GM21619 (cell line): ENCODE data around the gene UNKL.

ENCODE experiments used
- ATAC-seq: cut with Tn5 transposase; IDR thresholded peaks from one replicate; pipeline ENCODE4 v1.9.1; 2021; ENCODE audit not compliant: unreplicated experiment

The UNKL gene

DNA sequence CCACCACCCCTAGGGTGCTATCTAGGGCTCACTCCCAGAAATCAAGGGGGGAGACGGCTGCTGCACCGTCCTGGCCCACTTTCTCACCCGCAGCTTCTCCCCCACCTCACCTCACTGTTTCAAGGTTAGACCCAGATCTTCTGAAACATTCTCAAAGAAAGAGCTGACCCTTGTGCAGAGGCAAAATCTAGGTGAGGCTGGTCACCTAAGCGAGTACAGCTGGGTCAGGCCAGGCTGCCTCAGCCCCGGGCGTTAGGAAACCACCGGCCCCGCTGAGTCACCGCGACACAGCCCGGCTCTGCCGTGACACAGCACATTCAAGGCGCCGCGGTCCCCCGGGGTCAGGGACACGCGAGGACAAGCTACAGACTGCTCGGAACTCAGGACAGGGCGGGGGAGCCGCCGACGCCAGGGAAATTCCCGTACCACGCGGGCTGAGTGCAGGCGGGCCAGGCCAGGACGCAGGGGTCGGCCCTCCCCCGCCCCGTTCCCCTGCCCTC is 35.6 kb downstream of the UNKL start:
- peak; percentile 53 for ATAC-seq

DNA sequence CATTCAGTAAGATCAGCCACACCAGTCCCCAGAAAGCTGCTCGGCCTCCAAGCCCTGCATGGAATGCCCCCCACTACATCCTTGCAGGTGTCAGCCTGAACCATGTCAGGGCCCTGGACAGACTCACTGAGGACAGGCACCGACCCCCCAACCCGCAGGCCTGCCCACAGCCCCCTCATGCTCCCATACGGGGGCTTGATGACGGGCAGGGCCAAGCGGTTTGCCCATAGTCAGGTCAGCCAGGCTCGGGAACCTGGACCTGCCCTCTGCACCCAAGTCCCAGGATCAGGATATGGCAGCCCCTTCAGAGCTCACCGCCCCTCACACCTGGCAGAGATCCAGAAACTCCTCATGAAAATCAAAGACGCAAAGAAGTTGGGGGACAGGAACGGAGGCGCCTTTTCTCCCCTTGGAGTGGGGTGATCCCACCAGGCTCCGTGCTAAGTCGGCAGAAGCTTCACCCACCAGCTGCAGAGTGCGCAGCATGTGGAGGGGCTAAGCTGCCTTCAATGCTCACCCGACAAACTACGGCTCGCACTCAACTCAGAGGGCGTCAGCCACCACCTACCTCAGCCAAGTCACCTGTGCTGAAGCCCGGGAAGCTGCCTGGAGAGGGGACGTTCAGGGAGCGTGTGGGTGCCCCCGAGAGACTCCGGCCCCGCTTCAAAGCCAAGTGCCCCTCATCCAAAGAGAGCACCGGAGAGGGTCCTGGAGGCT is 36.3 kb downstream of the UNKL start:
- no peak for ATAC-seq

DNA sequence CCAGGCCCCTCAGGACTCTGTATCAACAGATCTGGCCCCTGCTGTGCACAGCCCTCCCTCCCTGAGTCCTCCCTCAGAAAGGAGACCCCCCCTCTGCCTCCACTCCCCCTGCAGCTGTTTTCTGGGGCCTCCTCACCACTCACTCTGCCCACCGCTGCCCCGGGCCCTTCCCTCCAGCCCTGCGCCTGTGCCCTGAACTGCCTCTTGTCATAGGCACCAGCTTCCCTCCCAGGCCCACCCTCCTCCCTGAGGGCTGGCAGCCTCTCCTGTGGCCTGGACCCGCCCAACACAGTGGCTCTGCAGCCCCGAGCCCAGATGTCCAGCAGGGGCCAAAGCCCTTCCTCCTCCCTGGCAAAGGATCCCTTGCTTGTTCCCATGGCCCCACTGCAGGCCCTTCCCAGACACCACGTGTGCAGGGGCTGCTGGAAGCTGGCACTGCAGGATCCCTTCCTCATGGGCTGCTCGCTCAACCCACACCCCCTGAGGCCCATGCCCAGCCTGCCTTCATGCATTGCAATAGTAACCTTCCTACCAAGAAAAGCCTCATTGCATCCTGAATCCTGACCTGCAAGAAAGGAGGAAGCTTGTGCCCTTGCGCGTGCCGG is 37.0 kb downstream of the UNKL start:
- ATAC-seq: no peak

DNA sequence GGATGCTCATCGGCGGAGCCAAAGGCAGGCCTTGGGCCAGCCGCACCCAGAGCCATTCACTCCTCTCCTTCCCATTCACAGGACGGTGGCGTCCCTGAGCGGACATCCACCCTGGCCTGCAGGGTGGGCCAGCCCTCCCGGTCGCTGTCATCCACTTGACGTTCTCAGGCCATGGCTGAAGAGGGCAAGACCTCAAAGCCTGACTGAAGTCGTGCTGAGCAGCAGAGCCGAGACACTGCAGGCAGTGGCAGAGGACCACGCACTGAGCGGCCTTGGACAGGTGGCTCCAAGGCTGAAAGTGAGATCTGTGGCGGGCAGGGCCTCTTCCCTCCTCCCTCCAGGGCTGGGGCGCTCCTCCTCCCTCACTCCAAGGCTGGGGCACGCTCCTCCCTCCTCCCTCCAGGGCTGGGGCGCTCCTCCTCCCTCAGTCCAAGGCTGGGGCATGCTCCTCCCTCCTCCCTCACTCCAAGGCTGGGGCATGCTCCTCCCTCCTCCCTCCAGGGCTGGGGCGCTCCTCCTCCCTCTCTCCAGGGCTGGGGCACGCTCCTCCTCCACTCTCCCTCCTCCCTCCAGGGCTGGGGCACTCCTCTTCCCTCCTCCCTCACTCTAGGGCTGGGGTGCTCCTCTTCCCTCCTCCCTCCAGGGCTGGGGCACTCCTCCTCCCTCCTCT is 38.6 kb downstream of the UNKL start:
- ATAC-seq: no peak

DNA sequence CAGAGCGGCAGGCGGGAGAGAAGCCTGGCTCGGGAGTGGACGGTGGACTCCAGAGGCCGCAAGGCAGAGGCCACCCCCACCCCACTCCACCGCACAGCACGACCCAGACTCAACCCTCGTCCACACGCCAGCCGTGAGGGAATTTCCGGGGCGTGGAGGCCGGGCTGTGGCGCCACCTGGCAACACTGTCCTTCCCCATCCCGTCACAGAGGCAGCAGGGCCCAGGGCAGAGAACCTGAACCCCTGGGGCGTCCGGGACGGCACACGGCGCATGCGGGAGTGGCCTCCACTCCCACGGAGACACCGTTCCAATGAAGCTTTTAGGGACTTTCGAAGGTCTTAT is 39.2 kb downstream of the UNKL start:
- ATAC-seq: no peak

DNA sequence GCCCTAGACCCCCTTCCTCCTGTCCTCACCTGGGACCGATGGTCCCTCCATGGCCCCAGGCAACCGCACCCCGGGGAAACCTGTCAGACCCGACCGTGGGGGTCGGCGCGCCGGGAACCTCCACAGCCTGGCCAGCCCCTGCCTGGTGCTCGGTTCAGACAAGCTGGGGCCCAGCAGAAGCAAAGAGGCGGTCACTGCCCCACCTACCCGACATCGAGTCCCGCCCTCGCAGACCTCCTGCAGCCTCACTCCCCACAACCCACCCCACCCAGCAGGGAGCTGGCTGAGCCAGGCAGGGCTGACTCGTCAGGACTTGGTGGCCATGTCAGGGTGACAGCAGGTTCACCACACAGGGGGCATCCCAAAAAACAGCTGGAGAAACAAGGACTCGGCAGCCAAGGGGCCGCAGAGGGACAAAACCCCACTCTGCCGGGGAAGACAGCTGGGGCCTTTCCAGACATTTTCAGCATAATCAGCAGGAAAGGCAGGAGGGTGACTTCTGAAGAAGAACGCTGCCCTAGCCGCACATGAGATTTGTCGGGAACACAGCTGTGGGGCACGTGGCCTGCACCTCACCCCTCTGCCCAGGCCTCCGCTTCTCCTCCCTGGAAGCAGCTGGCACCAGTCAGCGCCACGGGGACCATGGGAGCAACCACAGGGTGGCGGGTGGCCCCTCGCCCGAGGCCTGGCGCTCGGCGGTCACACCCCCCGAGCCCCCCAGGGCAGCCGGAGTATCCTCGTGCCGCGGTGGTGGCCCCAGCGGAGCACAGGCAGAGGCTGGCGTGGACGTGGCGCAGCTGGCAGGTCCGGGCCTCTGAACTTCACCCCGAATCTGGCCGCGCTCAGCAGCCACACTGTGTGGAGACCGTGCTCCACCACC is 39.8 kb downstream of the UNKL start:
- no peak for ATAC-seq

DNA sequence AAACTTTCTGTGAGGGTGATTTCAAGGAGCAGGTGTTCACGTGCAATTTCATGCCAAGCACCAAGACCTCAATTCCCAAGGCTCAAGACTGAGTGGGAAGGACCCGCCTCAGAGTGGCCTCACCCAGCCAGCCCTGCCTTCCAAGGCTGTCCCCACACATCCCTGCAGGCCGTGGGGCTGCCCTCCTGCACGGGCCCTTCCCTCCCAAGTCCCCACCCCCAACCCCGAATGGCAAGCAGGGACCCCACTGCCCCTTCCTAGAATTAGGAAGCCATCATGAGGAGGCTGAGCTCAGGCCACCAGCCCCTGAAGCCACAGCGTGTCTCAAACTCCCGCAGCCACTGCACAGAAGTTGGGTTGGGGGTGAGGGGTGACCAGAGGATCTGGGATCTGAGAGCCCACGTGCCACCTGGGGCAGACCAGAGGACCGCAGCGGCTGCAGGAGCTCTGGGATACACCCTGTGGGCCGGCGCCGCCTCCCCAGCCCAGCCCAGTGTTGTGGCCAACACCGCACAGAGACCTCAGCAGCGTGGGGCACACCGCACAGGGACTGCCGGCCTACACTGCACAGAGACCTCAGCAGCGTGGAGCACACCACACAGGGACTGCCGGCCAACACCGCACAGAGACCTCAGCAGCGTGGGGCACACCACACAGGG is 42.1 kb downstream of the UNKL start:
- ATAC-seq: no peak

DNA sequence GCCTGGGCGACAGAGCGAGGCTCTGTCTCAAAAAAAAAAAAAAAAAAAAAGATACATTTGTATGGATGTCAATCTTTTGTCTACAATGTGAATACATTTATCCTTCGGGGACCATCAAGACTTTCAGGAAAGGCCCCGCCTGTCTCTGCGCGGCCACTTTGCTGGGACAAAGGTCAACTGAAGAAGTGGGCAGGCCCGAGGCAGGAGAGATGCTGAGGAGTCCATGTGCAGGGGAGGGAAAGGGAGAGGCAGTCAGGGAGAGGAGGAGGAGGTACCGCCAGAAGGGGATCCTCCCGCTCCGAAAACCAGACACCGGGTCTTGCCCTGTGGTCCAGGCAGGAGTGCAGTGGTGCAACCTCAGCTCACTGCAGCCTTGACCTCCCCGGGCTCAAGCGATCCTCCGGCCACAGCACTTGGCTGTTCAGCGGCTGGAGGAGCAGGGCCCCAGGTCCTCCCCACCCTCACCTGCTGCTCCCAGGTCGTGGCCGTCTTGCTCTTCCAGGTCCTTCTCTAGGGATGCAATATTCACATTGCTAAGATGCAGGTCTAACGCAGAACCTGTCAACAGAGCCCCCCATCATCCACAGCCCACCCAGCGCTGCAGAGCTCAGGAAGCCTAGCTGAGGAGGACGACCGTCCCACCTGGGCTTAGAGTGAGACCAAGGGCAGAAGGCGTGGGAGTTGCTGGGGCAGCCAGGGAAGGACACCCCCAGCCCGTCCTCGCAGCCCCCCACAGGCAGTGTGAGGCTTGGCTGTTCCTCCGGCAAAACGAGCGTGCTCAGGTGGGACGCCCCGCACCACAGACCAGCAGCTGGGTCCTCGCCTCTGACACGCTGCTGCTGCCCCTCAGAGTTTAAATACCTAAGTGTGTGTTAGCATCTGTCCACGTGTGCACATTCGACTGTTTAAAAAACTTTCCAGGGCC is 43.2 kb downstream of the UNKL start:
- no peak for ATAC-seq

DNA sequence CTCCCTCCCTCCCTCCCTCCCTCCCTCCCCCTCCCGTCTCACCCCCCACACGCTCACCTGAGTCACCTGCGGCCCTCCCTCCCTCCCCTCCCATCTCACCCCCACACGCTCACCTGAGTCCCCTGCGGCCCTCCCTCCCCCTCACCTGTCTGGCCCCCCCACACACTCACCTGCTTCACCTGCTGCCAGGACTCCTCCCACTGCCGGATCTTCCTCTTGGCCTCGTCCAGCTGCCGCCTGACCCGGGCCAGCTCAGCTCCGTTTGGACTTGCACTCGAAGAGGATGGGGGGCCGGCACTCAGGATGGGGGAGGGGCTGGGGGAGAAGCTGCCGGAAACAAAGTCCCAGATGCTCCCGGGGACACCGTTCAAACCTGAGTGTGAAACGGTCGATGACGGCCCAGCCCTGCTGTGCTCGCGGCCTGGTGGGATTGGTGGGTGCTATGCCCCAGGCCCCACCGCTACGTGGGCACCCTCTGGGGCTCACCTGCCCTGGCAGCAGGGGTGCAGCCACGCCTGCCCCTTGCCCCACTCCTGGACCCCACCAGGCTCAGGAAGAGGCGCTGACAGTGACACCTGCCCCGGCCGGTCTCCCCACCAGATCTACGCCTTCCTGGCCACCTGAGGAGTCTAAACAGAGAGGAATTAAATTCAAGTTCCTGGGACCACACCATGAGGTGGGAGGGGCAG is 46.9 kb downstream of the UNKL start:
- no peak for ATAC-seq

DNA sequence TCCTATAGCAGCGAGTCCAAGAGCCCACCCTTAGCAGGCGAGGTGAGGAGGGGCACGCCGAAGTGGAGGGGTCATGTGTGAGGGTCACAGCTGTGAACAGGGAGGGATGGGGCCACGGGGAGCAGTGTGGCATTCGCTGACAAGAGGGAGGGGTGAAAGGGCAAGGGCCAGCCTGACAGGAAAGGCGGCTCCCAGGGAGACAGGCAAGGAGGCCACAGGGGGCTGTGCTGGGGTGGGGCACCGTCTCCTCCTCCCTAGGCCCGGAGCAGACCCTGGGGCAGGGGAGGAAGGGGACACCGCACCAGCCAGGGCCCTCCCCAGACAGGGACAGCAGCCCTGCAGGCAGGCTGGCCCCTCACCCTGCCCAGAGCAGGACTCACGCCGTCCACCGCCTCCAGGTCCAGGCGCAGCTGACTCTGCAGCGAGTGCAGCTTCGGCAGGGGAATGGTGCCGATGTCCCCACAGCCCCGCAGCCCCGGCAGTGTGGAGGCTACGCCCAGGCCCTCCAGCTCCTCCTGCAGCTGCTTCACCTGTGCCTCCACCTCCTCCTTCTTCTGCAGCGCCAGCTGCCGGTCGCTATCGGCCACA is 47.7 kb downstream of the UNKL start:
- ATAC-seq: no peak

DNA sequence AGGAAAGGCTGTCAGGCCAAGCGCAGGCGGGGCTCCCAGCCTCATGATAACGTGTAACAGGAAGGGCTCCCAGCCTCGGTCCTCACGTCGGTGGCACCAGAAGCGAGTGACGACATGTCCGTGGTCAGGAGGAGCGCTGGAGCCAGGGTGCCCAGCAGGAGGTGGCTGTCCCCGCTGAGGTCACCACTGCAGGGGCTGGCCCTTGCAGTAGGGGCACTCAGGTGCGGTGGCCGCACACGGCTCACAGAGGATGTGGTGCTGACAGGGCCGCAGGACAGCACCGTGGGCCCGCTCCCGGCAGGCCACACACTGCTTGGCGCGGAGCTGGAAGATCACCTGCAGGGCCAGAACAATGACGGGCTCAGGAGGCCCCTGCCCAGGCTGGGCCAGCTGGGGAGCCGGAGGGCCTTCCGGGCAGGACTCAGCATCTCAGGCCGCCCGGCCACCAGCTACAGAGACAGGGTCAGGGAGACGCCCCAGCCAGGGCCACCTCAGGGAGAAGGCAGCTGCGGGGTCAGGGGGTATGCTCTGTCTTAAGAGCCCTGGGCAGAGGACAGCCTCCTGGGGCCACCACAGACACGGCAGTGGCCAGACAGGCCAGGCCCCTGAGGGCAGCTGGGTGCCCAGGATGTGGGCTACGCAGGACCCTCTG is 48.3 kb downstream of the UNKL start:
- no peak for ATAC-seq

DNA sequence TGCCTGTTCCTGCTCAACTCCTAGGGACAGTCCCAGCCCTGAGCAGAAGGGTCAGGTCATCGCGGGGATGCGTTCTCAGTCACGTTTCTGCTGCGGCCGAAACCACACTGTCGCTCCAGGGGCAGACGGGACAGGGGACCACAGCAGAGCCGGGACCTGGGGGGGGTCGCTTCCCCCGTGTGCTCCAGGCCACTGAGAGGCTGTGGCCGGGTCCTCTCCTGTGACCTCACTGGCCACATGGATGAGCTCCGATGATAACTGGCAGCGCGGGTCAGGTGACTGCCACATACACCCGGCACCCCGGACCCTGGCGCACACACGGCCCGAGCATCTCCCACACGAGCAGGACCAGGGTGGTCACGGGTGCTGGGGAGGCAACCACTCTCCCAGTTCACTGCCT is 50.0 kb downstream of the UNKL start:
- no peak for ATAC-seq

DNA sequence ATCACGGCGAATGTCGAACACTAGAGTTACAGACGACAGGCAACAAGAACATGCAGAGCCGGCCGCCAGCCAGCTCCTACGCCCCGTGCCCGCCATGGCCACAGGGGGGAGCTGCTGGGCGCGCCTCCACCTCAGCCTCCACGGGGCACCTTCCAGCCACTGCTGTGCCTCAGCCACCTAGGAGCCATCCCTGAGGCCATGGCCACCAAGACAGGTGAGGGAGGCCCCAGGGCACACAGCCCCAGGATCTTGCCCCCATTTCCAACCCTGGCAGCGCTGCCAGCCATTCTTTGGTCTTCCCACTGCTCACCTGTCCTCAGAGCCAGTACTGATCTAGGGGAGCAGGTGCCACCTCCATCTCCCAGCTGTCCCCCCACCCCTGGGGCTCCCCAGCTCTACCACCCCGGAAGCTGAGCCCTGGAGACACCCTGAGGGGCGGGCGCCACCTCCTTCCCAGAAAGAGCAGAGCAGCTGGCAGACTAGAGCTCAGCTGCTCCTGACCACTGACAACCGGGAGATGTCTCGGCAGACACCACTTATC is 50.9 kb downstream of the UNKL start:
- no peak for ATAC-seq

DNA sequence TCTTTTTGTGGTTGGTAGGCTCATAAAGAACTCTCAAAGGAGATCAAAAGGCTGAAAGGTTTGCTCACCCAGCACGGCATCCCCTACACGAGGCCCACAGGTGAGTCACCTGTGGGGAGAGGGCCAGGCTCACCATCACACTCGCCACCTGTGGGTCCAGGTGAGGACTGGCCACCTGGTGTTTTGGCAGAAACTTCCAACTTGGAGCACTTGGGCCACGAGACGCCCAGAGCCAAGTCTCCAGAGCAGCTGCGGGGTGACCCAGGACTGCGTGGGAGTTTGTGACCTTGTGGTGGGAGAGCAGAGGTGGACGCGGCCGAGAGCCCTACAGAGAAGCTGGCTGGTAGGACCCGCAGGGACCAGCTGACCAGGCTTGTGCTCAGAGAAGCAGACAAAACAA is 51.7 kb downstream of the UNKL start:
- ATAC-seq: no peak

DNA sequence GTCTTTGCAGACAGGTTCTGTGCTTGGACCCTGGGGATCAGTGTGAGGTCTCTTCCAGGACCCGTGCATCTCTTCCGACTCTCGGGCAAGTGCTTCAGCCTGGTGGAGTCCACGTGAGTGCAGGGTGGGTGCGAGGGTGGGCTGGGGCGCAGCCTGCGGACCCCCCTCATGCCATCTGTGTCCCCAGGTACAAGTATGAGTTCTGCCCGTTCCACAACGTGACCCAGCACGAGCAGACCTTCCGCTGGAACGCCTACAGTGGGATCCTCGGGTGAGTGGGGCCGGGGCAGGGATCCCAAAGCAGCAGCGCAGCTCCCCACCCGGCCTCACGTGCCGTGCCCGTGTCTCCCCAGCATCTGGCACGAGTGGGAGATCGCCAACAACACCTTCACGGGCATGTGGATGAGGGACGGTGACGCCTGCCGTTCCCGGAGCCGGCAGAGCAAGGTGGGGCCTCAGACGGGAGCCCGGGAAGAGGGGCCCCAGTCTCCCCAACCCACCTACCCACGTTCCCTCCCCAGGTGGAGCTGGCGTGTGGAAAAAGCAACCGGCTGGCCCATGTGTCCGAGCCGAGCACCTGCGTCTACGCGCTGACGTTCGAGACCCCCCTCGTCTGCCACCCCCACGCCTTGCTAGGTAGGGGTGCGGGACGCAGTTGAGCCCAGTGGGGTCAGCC is 52.7 kb downstream of the UNKL start:
- no peak for ATAC-seq

DNA sequence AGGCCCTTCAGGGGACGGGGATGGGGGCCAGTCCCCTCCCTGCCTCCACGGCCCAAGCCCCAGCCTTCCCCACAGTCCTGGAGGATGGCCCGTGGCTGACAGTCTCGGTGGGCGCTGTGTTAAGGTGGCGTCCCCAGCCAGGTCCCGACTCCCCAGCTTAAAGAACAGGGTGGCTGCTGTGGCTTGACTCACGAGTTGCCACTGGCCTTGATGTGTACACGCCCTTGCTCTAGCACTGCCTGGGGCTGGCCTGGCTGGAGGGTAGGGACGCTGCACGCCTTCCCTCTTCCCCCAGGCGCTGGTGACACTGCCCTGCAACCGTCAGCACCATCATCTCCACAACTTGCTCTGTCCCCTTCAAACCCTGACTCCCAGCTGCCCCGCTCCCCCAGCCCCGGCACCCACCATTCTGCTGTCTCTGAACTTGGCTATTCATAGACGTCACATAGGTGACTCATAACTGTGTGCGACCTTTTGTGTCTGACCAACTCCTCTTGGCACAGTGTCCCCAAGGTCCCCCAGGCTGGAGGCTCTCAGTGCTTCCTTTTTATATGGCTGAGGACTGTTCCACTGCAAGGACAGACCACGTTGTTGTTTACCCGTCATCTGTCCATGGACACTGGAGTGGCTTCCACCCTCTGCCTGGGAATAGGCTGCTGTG is 56.5 kb downstream of the UNKL start:
- ATAC-seq: no peak
